A673 (cell line): Measurements from ENCODE around the gene FAM163A.

Experiments
- CTCF ChIP-seq: fragments of 300-800, 200-600 bp; sonication (generic); conservative IDR thresholded peaks from 2 replicates; pipeline ENCODE4 v1.5.1; 2017; ENCODE audit warnings: low read depth, mild to moderate bottlenecking, antibody characterized with exemption, low read length, moderate library complexity, mixed read lengths
- EZH2 ChIP-seq: fragments of 200-600 bp; sonication (generic); IDR thresholded peaks from 2 replicates; pipeline ENCODE4 v1.6.1; 2017; ENCODE audit warnings: borderline replicate concordance, low read depth, mild to moderate bottlenecking, mixed read lengths, antibody characterized with exemption, low read length; ENCODE audit not compliant: poor library complexity, severe bottlenecking

- TF ChIP-seq CTCF (no peak), EZH2 (no peak)
Observed at GRCh38 chr1:179840107-179840506, 97.0 kb downstream of the FAM163A start.
